Measurements from ENCODE around the gene ZNF778. TPM values are rescaled to one million over a fixed set of nuclear protein-coding genes. Genes with fewer than 3 reads are reported as not detected.
A peak's percentile ranks its signal among the peaks of the same experiment; 100 is the strongest.
"Not testable (repeated sequence)": the region's sequence is repeated elsewhere in the genome, so short reads cannot be mapped to it uniquely, and the experiment has no call there.

The ZNF778 gene
- total RNA-seq, 2 experiments from 2014 or later, result 4.3 to 6.2 TPM

DNA sequence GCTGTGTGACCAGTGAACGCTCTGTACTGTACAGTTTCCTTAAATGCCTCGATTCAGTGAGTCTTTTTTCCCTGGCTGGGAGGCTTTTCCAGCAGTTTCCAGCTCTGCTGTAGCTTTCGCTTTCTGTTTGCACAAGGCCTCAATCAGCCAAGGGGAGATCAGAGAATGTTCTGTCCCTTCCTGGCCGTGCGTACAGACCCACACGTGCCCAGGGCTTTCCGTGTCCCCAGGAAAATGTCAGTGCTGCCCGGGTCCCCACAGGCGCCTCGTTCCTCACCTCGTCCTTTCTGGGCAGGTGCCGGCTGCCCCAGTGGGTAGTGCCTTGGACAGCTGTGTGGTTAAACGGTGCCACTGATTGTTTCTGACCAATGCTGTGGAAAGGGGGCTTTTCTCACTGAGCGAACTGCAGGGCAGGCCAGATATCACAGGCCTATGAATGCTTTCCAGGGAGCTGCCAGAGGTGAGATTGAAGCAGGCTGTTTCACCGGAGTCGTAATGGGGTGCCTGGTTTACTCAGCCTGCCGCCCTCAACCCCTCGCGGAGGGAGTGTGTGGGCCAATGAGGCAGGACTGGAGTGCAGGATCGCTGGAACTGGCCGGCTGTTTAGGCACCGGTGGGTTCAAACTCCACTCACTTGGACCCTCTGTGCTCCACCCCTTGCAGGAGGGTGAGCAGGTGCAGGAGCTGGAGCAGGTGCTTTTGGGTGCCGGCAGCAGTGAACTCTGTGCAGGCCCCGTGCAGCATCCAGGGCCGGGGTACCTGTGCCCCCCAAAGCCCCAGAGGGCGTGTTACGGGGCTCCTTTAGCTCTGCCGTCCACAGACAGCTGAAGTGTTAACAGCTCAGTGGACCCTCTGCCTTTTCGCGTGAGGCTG lies 44.4 kb downstream of the ZNF778 start:
- Mint-ChIP-seq H3K27ac (no peak overlapping the region), H3K4me3 (no peak overlapping the region), H3K36me3 (ENCODE audit: low read depth) (peaks cover under 1% of the 10 kb centered on the region), H3K27me3 (peaks cover 8% of the 10 kb centered on the region), H3K4me1 (ENCODE audit: low read depth) (peaks cover 10% of the 10 kb centered on the region), H3K9me3 (peaks cover under 1% of the 10 kb centered on the region)
- no peak for DNase-seq
- POLR2A ChIA-PET, result interaction anchor here (0.7 to 0.9 kb wide), 2 partner anchors 11 to 20 kb away, joined by 3 read pairs; no protein-coding TSS in a partner anchor
- no peak for ATAC-seq
- TF ChIP-seq, protein P1, sequence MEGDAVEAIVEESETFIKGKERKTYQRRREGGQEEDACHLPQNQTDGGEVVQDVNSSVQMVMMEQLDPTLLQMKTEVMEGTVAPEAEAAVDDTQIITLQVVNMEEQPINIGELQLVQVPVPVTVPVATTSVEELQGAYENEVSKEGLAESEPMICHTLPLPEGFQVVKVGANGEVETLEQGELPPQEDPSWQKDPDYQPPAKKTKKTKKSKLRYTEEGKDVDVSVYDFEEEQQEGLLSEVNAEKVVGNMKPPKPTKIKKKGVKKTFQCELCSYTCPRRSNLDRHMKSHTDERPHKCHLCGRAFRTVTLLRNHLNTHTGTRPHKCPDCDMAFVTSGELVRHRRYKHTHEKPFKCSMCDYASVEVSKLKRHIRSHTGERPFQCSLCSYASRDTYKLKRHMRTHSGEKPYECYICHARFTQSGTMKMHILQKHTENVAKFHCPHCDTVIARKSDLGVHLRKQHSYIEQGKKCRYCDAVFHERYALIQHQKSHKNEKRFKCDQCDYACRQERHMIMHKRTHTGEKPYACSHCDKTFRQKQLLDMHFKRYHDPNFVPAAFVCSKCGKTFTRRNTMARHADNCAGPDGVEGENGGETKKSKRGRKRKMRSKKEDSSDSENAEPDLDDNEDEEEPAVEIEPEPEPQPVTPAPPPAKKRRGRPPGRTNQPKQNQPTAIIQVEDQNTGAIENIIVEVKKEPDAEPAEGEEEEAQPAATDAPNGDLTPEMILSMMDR (IDR thresholded peaks at IDR 0.05), result no peak
- intact Hi-C loops (cut with micrococcal nuclease), result no loop called here
- CTCF ChIA-PET, result interaction anchor here (1.4 kb wide), 1 partner anchor 27 kb away, joined by 3 read pairs; no protein-coding TSS in a partner anchor

DNA sequence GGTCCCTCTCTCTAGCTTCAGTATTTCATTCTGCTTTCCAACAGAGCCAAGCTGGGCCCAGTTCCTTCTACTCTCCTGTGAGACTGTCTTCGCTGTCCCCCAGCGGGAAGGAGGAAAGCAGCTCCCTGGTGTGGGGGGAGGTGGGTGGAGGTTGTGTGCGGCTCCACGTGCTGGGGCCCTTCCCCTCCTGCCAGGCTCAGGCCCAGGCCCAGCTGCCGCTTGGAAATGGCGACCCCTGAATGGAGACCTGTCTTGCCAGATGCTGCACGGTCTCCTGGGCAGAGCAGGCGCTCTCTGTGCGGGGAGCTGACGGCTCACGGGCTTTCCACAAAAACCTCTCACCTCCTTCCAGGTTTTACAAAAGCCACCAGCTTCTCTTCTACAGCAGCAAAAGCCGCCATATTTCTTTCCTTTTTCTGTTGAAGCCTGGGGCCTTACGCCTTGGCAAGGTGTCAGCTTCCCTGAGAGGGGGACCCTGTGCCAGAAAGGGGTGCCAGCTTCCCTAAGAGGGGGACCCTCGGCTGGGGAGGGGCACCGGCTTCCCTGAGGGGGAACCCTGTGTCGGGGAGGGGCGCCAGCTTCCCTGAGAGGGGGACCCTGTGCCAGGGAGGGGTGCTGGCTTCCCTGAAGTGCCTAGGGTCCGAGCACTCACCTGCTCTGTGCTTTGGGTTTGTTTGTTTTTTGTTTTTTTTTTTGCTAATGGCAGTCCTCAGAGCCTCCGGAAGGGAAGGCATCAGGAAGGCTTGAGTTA lies 47.5 kb downstream of the ZNF778 start:
- POLR2A ChIA-PET, result interaction anchor here (1.1 kb wide), 1 partner anchor 294 kb away, joined by 3 read pairs; no protein-coding TSS in a partner anchor

DNA sequence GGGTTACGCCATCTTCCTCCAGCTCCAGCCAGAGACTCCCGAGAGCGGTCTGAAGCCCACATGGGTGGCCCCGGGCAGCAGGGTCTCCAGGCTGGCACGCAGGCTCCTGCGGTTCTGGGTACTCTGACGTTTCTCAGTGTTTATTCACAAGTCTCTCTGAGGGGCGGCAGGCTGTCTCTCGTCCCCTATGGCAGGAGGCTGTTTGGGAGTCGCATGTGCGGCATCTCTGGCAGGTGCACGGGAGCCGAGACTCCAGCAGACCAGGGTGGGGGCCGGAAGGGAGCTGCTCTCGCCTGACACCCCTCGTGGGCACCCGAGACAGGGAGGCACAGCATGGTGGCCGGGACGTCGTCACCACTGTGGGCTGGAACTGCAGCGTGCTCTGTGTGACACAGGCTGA lies 48.1 kb downstream of the ZNF778 start:
- POLR2A ChIA-PET, result no interaction called here
- CTCF ChIA-PET, result no interaction called here
- Mint-ChIP-seq H3K4me1 (ENCODE audit: low read depth) (no peaks in the 10 kb centered on the region), H3K27ac (no peak overlapping the region), H3K36me3 (ENCODE audit: low read depth) (peaks cover 13% of the 10 kb centered on the region), H3K4me3 (peak overlapping the region; percentile 15), H3K9me3 (no peaks in the 10 kb centered on the region), H3K27me3 (no peaks in the 10 kb centered on the region)
- TF ChIP-seq, protein P1 (IDR thresholded peaks at IDR 0.05), result no peak
- intact Hi-C loops (cut with micrococcal nuclease), result no loop called here
- ATAC-seq (no peak), DNase-seq (no peak)

More for the DNA sequence above, 47.5 kb downstream of the ZNF778 start:
- no peak overlapping the region for H3K27ac Mint-ChIP-seq
- H3K4me3 Mint-ChIP-seq, result no peak overlapping the region
- no peaks in the 10 kb centered on the region for H3K9me3 Mint-ChIP-seq
- ATAC-seq, result no peak
- no peaks in the 10 kb centered on the region for H3K27me3 Mint-ChIP-seq
- peaks cover 7% of the 10 kb centered on the region for H3K36me3 Mint-ChIP-seq (ENCODE audit: low read depth)
- DNase-seq, result no peak
- TF ChIP-seq, protein P1 (IDR thresholded peaks at IDR 0.05), result no peak
- CTCF ChIA-PET, result interaction anchor here (1.9 kb wide), 1 partner anchor 24 kb away, joined by 6 read pairs; no protein-coding TSS in a partner anchor
- H3K4me1 Mint-ChIP-seq (ENCODE audit: low read depth), result no peaks in the 10 kb centered on the region
- intact Hi-C loops (cut with micrococcal nuclease), result no loop called here

DNA sequence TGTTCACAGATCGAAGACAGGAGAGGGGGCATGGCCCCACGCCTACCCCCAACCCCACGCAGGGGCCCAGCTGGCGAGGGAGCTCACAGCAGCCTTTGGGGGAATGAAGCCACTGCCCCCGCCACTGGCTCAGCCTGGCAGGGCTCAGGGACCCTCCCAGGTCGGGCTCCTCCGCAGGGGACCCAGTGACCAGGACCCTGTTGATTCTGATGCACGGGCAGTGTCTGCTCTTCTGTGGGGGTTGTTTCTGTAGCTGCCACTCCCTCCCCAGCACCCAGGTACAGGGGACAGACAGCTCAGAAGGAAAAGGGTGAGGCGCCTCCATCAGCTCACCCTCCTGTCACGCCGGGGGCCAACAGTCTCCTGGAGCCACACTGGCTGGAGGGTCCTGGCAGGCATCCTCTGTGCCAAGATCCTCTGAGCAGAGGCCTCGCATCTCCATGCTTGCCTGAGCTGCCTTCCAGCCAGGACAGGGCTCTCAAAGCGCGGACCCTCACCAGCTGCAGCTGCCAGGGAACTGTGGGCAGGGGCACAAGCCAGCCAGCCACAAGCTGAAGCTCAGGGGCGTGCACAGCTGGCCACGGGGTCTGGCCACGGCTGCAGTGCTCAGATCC lies 49.1 kb downstream of the ZNF778 start:
- intact Hi-C loops (cut with micrococcal nuclease), result no loop called here
- H3K4me3 Mint-ChIP-seq, result no peak overlapping the region
- no peaks in the 10 kb centered on the region for H3K4me1 Mint-ChIP-seq (ENCODE audit: low read depth)
- ChIA-PET CTCF (interaction anchor here (1.0 to 1.3 kb wide), 2 partner anchors 13 to 23 kb away, joined by 3 to 6 read pairs; no protein-coding TSS in a partner anchor), POLR2A (interaction anchor here (0.5 kb wide), 1 partner anchor 544 kb away, joined by 3 read pairs; no protein-coding TSS in a partner anchor)
- no peaks in the 10 kb centered on the region for H3K9me3 Mint-ChIP-seq
- no peak for ATAC-seq
- TF ChIP-seq, protein P1 (IDR thresholded peaks at IDR 0.05), result no peak
- no peak overlapping the region for H3K27ac Mint-ChIP-seq
- no peak for DNase-seq
- H3K36me3 Mint-ChIP-seq (ENCODE audit: low read depth), result peaks cover 18% of the 10 kb centered on the region
- no peaks in the 10 kb centered on the region for H3K27me3 Mint-ChIP-seq

DNA sequence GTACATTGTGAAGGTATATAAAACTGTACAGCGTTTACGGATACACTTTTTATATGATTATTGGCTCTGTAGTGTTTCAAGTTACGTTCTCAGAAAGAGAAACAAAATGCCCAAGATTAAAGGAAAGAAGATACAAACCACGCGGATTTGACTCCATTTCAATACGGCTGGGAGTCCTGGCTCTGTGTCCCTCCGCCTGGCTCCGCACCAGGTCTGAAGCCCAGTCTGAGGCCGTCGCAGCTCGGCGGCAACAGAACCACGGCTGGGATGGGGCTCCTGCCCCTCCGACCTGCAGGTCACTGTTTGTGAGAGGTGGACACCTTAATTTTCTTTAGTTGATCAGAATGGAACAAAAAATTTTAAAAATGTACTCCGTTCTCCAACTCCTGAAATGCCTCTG lies 50.2 kb downstream of the ZNF778 start:
- H3K9me3 Mint-ChIP-seq; H3K27ac Mint-ChIP-seq; intact Hi-C loops (cut with micrococcal nuclease); ATAC-seq; H3K4me3 Mint-ChIP-seq; DNase-seq; H3K27me3 Mint-ChIP-seq; H3K4me1 Mint-ChIP-seq (ENCODE audit: low read depth); POLR2A ChIA-PET: not testable (repeated sequence)
- CTCF ChIA-PET, result interaction anchor here (1.3 kb wide), 1 partner anchor 22 kb away, joined by 6 read pairs; no protein-coding TSS in a partner anchor
- H3K36me3 Mint-ChIP-seq (ENCODE audit: low read depth), result peaks cover 27% of the 10 kb centered on the region

All from activated CD8-positive, alpha-beta T cell treated with anti-CD3 and anti-CD28 coated beads for 36 hours (primary cell).